Trophoblast cell (in vitro differentiated cells and primary cell): ENCODE measurements around the gene TRPV4.

ENCODE experiments used
- DNase-seq, 2 donors: peaks; one replicate each; pipeline ENCODE4 v3.0.0-alpha.2; 2016
- H2AFZ ChIP-seq: 2 replicates; pipeline ENCODE4 v1.6.1; 2013; ENCODE audit warnings: low read length, moderate library complexity, mild to moderate bottlenecking; ENCODE audit not compliant: insufficient read depth, poor library complexity
- H2AK5ac ChIP-seq: 2 replicates; pipeline ENCODE4 v1.6.1; 2013; ENCODE audit warnings: mild to moderate bottlenecking, low read length
- H2BK120ac ChIP-seq: 2 replicates; pipeline ENCODE4 v1.6.1; 2013; ENCODE audit warnings: low read length, mild to moderate bottlenecking, moderate library complexity; ENCODE audit not compliant: insufficient read depth, poor library complexity
- H2BK12ac ChIP-seq: 2 replicates; pipeline ENCODE4 v1.6.1; 2013; ENCODE audit warnings: mild to moderate bottlenecking, low read length, moderate library complexity
- H2BK5ac ChIP-seq: 2 replicates; pipeline ENCODE4 v1.6.1; 2013; ENCODE audit warnings: low read length, low read depth, moderate library complexity, mild to moderate bottlenecking; ENCODE audit not compliant: poor library complexity
- H3K14ac ChIP-seq: 2 replicates; pipeline ENCODE4 v1.6.1; 2013; ENCODE audit warnings: mild to moderate bottlenecking, low read length
- H3K18ac ChIP-seq: 2 replicates; pipeline ENCODE4 v1.6.1; 2013; ENCODE audit warnings: mild to moderate bottlenecking, low read length
- H3K23ac ChIP-seq: 2 replicates; pipeline ENCODE4 v1.6.1; 2013; ENCODE audit warnings: low read length
- H3K27ac ChIP-seq: 2 replicates; pipeline ENCODE4 v1.5.1; 2013; ENCODE audit warnings: low read depth, mild to moderate bottlenecking, inconsistent platforms, low read length, moderate library complexity
- H3K27me3 ChIP-seq: 2 replicates; pipeline ENCODE4 v1.6.1; 2013; ENCODE audit warnings: inconsistent platforms, mild to moderate bottlenecking, low read length, moderate library complexity; ENCODE audit not compliant: insufficient read depth
- H3K36me3 ChIP-seq, 2 experiments: 1 replicate in 1 of 2; 2 replicates in 1 of 2; pipeline ENCODE4 v1.6.1; 2013; ENCODE audit warnings: low read length in 2 of 2, mild to moderate bottlenecking in 2 of 2, moderate library complexity in 1 of 2; ENCODE audit not compliant: insufficient read depth in 2 of 2, control insufficient read depth in 1 of 2
- H3K4ac ChIP-seq: 2 replicates; pipeline ENCODE4 v1.6.1; 2013; ENCODE audit warnings: low read depth, mild to moderate bottlenecking, low read length, moderate library complexity
- H3K4me1 ChIP-seq, 2 experiments: 1 replicate in 1 of 2; 2 replicates in 1 of 2; pipeline ENCODE4 v1.6.1; 2013; ENCODE audit warnings: low read length in 2 of 2, mild to moderate bottlenecking in 2 of 2, moderate library complexity in 1 of 2; ENCODE audit not compliant: insufficient read depth in 2 of 2, control insufficient read depth in 1 of 2
- H3K4me2 ChIP-seq: 2 replicates; pipeline ENCODE4 v1.6.1; 2013; ENCODE audit warnings: inconsistent platforms, mild to moderate bottlenecking, low read length, moderate library complexity
- H3K4me3 ChIP-seq: 2 replicates; pipeline ENCODE4 v1.5.1; 2013; ENCODE audit warnings: mild to moderate bottlenecking, low read depth, low read length, inconsistent platforms
- H3K79me1 ChIP-seq: one replicate; pipeline ENCODE4 v1.6.1; 2013; ENCODE audit warnings: low read length
- H3K79me2 ChIP-seq: 2 replicates; pipeline ENCODE4 v1.6.1; 2013; ENCODE audit warnings: low read length, mild to moderate bottlenecking; ENCODE audit not compliant: control insufficient read depth, insufficient read depth, poor library complexity
- H3K9ac ChIP-seq: 2 replicates; pipeline ENCODE4 v1.6.1; 2013; ENCODE audit warnings: mild to moderate bottlenecking, low read length
- H3K9me3 ChIP-seq: 2 replicates; pipeline ENCODE4 v1.6.1; 2013; ENCODE audit warnings: low read depth, mild to moderate bottlenecking, control low read depth, inconsistent platforms, low read length; ENCODE audit not compliant: insufficient read depth
- H4K12ac ChIP-seq: 2 replicates; pipeline ENCODE4 v1.6.1; 2013; ENCODE audit warnings: low read depth, mild to moderate bottlenecking, low read length, moderate library complexity
- H4K8ac ChIP-seq: 2 replicates; pipeline ENCODE4 v1.6.1; 2013; ENCODE audit warnings: low read depth, mild to moderate bottlenecking, low read length, moderate library complexity
- H4K91ac ChIP-seq: one replicate; pipeline ENCODE4 v1.6.1; 2013; ENCODE audit warnings: low read depth, mild to moderate bottlenecking, low read length, moderate library complexity
- whole genome bisulfite sequencing: extraction: QIAGEN DNeasy Blood & Tissue Kit; methylation state at CpG from one replicate; pipeline ENCODE4 v1.1.7; 2013; ENCODE audit warnings: missing lambda C conversion rate; ENCODE audit not compliant: insufficient read length, insufficient coverage; ENCODE audit errors: extremely low coverage; 5-methylcytosine and 5-hydroxymethylcytosine counted together

The TRPV4 gene

DNA sequence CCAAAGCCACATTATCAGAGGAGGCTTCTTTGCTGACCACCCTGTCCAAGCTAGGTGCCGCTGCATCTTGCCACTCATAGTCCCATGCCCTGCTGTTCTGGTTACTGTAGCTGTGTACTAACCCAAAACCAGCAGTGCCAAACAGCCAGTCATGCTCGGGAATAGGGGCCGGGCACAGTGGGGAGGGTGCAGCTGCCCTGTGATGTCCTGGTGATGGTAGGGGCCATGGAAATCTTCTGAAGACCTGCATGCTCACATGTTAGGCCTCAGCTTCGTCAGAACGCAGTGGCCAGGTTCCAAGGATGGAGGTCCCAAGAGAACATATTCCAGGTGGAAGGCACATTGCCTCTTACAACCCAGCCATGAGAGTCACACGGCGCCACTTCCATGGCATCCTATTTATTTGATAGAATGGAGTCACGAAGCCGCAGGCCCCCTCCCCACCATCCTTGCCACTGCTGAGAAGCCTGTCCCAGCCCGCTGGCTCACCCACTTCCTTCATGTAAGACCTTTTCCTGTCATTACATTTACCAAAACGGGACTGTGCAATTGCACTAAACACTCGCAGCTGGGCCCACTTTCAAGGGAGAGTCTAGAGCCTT lies 71.0 kb downstream of the TRPV4 start:
- Histone ChIP-seq H4K8ac (no peak overlapping the region), H3K18ac (no peak overlapping the region), H2AFZ (no peak overlapping the region), H3K27me3 (no peaks in the 10 kb centered on the region), H3K4me1 (no peaks in the 10 kb centered on the region), H3K4me2 (no peak overlapping the region), H2BK12ac (no peak overlapping the region), H3K79me1 (no peaks in the 10 kb centered on the region), H3K4me3 (no peak overlapping the region), H2BK120ac (no peak overlapping the region), H3K36me3 (no peaks in the 10 kb centered on the region), H3K23ac (no peak overlapping the region), H2BK5ac (no peak overlapping the region), H3K9ac (no peak overlapping the region), H4K91ac (no peak overlapping the region), H2AK5ac (no peak overlapping the region), H3K27ac (no peak overlapping the region), H3K79me2 (no peaks in the 10 kb centered on the region), H3K14ac (no peak overlapping the region), H3K9me3 (peaks cover 7% of the 10 kb centered on the region), H3K4ac (no peak overlapping the region), H4K12ac (no peak overlapping the region)
- WGBS: no CpG with 5 or more reads among the region's 12 CpGs
- no peak for DNase-seq

DNA sequence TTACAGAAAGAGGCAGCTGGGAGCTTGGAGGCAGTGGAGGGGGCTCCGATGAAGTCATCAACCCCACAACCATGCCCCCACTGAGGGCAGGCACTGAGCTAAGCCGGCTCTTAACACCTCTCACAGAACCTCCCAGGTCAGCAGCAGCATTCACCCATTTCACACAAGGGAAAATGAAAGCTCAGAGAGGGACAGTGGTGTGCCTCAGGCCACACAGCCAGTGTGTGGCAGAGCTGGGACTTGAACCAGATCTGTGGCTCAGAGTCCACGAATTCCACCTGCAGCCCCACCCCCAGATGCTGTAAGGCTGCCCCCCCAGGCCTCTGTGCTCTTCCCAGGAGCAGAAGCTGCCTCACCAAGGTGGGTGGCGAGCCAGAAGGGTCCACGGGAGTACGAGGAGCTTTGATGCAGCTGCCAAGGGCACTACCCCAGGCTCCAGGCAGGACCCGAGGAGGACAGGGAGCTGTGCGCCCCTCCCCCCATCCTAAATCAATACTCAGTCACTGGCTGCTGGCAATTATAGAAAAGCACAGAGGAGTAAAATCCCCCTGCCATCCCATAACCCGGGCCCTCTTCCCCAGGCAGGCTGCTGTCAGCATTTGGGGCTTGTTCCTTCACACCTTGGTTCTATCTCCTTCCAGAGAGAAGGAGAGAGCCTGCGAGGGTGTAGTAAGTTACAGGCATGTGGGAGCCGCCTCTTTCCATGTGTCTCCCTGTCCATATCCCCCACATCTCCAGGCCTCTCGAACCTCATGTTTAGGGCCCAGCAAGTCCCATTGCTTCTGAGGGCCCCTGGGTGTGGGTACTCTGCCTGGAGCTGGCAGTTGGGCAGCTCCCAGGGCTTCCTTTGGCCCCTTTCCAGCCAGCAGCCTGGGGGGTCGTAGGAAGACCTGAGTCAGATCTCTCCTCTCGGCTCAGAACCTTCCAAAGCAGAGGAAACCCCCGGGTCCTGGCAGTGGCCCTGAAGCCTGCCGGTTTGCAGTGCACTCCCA lies 72.0 kb downstream of the TRPV4 start:
- H4K12ac ChIP-seq: no peak overlapping the region

DNA sequence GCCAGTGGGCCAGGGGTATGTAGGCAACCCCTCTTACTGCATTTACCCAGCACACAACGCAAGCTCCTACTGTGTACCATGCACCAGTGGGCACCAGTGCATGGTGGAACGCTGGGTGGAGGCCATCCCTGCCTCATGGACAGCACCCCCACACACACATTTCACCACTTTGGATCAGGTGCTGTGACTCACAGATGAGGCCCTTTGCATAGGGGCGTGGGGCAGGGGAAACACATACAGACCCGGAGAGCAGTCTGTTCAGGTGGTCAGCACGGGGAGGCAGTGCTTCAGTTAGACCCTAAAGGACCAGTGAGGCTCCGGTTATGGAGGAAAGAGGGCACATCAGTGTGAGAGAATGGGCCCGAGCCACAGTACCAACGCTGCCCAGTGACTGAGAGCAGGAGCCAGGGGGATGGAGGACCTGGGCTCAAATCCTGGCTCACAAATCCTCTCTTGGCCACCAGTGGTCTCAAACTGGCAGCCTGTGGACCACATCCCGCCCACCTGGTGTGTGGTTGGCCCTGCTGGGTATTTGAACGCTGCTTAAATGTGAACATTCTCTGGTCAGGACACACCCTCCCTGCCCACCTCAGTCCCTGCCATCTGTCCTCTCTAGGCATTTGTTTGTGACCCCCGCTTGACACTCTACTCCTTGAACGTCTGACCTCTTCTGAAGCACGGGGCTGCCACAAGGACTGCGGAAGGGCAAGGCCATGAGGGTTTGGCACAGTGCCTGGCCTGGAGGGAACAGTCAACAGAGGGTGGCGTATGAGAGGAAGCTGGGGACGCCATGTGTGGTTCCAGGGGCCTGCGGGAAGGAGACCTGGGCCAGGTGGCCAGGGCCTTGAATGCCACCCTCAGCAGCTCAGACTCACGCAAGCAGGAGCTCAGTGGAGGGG lies 72.9 kb downstream of the TRPV4 start:
- Histone ChIP-seq H3K4me2 (no peak overlapping the region), H3K4ac (no peak overlapping the region), H3K36me3 (no peaks in the 10 kb centered on the region), H2AFZ (no peak overlapping the region), H3K14ac (no peak overlapping the region), H4K8ac (no peak overlapping the region), H2AK5ac (no peak overlapping the region), H2BK120ac (no peak overlapping the region), H3K79me1 (no peaks in the 10 kb centered on the region), H3K4me3 (no peak overlapping the region), H3K18ac (no peak overlapping the region), H3K27ac (no peak overlapping the region), H2BK12ac (no peak overlapping the region), H3K79me2 (no peaks in the 10 kb centered on the region), H3K4me1 (no peaks in the 10 kb centered on the region), H2BK5ac (no peak overlapping the region), H3K27me3 (no peaks in the 10 kb centered on the region), H3K23ac (no peak overlapping the region), H3K9me3 (peaks cover 7% of the 10 kb centered on the region), H4K91ac (no peak overlapping the region), H3K9ac (no peak overlapping the region), H4K12ac (no peak overlapping the region)
- DNase-seq: no peak
- WGBS: no CpG with 5 or more reads among the region's 18 CpGs

More for the DNA sequence above, 72.0 kb downstream of the TRPV4 start:
- Histone ChIP-seq H3K4me3 (no peak overlapping the region), H3K18ac (no peak overlapping the region), H3K23ac (no peak overlapping the region), H3K27ac (no peak overlapping the region), H2BK12ac (no peak overlapping the region), H2AK5ac (no peak overlapping the region), H3K9ac (no peak overlapping the region), H2BK120ac (no peak overlapping the region), H3K4me2 (no peak overlapping the region), H3K79me1 (no peaks in the 10 kb centered on the region), H3K4me1 (no peaks in the 10 kb centered on the region), H2BK5ac (no peak overlapping the region), H3K79me2 (no peaks in the 10 kb centered on the region), H3K4ac (no peak overlapping the region), H4K91ac (no peak overlapping the region), H3K9me3 (peaks cover 7% of the 10 kb centered on the region), H3K36me3 (no peaks in the 10 kb centered on the region), H3K14ac (no peak overlapping the region), H3K27me3 (no peaks in the 10 kb centered on the region), H2AFZ (no peak overlapping the region), H4K8ac (no peak overlapping the region)
- no CpG with 5 or more reads among the region's 16 CpGs for WGBS
- DNase-seq: no peak

DNA sequence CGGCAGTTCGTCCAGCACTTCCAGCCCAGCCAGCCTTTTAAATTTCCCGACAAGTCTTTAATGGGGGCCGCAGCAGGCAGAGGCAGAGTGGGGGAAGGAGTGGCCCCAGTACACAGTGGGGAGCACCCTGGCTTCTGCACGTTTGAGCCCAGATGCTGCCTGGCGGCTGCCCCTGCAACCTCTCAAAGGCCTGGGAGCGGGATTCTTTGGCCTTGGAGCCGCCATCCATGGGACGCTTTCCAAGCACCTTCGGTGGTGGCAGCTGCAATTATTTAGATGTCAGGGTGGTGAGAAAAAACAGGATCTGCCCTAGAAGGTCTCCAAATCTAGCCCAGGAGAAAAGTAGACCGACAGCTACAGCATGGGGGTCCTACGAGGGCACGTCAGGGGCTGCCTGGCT lies 73.6 kb downstream of the TRPV4 start:
- Histone ChIP-seq H3K18ac (no peak overlapping the region), H2AFZ (no peak overlapping the region), H2BK12ac (no peak overlapping the region), H2AK5ac (no peak overlapping the region), H4K8ac (no peak overlapping the region), H2BK5ac (no peak overlapping the region), H3K9ac (no peak overlapping the region), H3K23ac (no peak overlapping the region), H3K4me1 (no peaks in the 10 kb centered on the region), H3K79me1 (no peaks in the 10 kb centered on the region), H3K4ac (no peak overlapping the region), H3K27ac (no peak overlapping the region), H3K27me3 (no peaks in the 10 kb centered on the region), H3K36me3 (no peaks in the 10 kb centered on the region), H3K14ac (no peak overlapping the region), H2BK120ac (no peak overlapping the region), H4K12ac (no peak overlapping the region), H4K91ac (no peak overlapping the region), H3K9me3 (peaks cover 7% of the 10 kb centered on the region), H3K4me3 (no peak overlapping the region), H3K79me2 (no peaks in the 10 kb centered on the region), H3K4me2 (no peak overlapping the region)
- no peak for DNase-seq
- WGBS: no CpG with 5 or more reads among the region's 13 CpGs
